Activated CD4-positive, alpha-beta T cell treated with anti-CD3 and anti-CD28 coated beads, Interleukin-2, amount 10 ng/mL, durations not matched to agents 24 days and 14 days (primary cell): ENCODE data around the gene SIRPA. TPM values are rescaled to one million over a fixed set of nuclear protein-coding genes. Genes with fewer than 3 reads are reported as not detected.
"Not testable (repeated sequence)": the region's sequence is repeated elsewhere in the genome, so short reads cannot be mapped to it uniquely, and the experiment has no call there.

Experiments used
- DNase-seq: peaks from one replicate; pipeline ENCODE4 v3.0.0; 2022
- H3K27ac Mint-ChIP-seq: one replicate; pipeline ENCODE4 v1.8.0; 2022; ENCODE audit warnings: mild to moderate bottlenecking, mixed read lengths
- H3K27me3 Mint-ChIP-seq: one replicate; pipeline ENCODE4 v1.8.0; 2022; ENCODE audit warnings: mixed read lengths
- H3K36me3 Mint-ChIP-seq: one replicate; pipeline ENCODE4 v1.8.0; 2022; ENCODE audit warnings: low read depth, mild to moderate bottlenecking, mixed read lengths
- H3K4me1 Mint-ChIP-seq: one replicate; pipeline ENCODE4 v1.8.0; 2021; ENCODE audit warnings: mixed read lengths
- H3K4me3 Mint-ChIP-seq: one replicate; pipeline ENCODE4 v1.8.0; 2022; ENCODE audit warnings: mild to moderate bottlenecking, moderate library complexity, mixed read lengths
- H3K9me3 Mint-ChIP-seq: one replicate; pipeline ENCODE4 v1.8.0; 2021; ENCODE audit warnings: mixed read lengths
- intact Hi-C: fragments of 100-400 bp; cut with micrococcal nuclease; formaldehyde crosslinking; loops from one replicate; pipeline ENCODE4 v1.15.1; 2023
- total RNA-seq: library from RNA; stranded (reverse); gene quantifications from 2 replicates; pipeline ENCODE4 v1.2.3, GENCODE V29; 2022

SIRPA gene
- total RNA-seq, 1 donor from 2014 or later, result 0.05 TPM

DNA sequence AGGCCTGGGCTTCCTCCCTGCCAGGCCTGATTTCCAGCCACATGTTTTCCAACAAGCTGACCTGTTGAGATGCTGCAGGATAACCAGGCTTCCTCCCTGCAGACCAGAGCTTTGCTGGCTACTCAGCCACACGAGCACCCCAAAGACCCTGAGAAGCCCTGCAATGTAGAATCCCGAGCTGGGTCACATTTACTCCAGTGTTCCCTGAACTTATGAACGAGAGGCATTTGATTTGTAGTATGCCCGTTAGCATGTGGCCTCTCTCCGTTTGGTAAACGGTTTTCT lies 4.0 kb downstream of the SIRPA start:
- Mint-ChIP-seq H3K27ac (no peak overlapping the region), H3K36me3 (no peaks in the 10 kb centered on the region), H3K4me3 (no peak overlapping the region), H3K27me3 (peaks cover 37% of the 10 kb centered on the region), H3K9me3 (no peaks in the 10 kb centered on the region), H3K4me1 (no peaks in the 10 kb centered on the region)
- intact Hi-C loops, result no loop called here
- DNase-seq, result no peak

DNA sequence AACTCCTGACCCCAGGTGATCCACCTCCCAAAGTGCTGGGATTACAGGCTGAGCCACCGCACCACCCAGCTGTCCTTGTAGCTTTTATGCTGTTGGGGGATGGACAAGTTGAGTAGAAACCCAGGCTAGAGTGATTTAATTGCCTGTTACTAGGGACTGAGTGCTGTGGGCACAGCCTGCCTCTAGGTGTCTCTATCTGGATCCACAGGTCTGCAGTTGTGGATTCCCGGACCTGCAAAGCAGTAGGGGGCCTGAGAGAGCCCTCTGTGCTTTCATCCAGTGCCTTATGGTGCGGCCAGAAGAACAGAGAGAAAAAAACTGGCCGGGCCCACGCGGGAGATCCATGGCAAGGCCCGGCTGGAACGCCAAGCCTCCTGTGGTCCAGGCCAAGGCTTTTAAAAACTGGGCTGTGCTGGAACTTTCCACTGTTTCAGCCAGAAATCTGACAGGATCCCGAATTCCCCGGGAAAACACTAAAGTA lies 5.2 kb downstream of the SIRPA start:
- Mint-ChIP-seq H3K9me3 (no peaks in the 10 kb centered on the region), H3K4me1 (no peaks in the 10 kb centered on the region), H3K36me3 (no peaks in the 10 kb centered on the region), H3K4me3 (no peak overlapping the region), H3K27me3 (peaks cover 35% of the 10 kb centered on the region), H3K27ac (no peak overlapping the region)
- intact Hi-C loops, result no loop called here
- no peak for DNase-seq

DNA sequence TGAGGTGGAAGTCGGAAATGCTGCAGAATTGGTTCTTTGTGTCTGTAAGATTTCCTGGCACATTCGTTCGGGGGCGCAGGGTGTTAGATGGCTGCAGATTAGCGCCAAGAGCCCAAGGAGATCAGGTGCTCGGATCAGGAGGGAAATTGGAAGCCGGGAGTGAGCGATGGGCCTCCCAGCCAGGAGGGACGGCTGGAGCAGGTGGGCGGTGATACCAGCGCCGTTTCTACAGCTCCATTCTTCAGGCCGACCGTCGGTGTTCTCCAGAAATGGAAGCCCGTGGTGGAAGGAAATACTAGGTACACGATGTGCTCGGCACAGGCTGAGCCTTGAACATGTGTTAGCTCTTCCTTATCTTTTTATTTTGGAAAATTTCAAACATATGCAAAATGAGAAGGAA lies 6.5 kb downstream of the SIRPA start:
- no peaks in the 10 kb centered on the region for H3K9me3 Mint-ChIP-seq
- intact Hi-C loops, result no loop called here
- peaks cover 23% of the 10 kb centered on the region for H3K27me3 Mint-ChIP-seq
- H3K36me3 Mint-ChIP-seq, result no peaks in the 10 kb centered on the region
- peaks cover 3% of the 10 kb centered on the region for H3K4me1 Mint-ChIP-seq
- no peak overlapping the region for H3K27ac Mint-ChIP-seq
- DNase-seq, result no peak
- H3K4me3 Mint-ChIP-seq, result no peak overlapping the region

DNA sequence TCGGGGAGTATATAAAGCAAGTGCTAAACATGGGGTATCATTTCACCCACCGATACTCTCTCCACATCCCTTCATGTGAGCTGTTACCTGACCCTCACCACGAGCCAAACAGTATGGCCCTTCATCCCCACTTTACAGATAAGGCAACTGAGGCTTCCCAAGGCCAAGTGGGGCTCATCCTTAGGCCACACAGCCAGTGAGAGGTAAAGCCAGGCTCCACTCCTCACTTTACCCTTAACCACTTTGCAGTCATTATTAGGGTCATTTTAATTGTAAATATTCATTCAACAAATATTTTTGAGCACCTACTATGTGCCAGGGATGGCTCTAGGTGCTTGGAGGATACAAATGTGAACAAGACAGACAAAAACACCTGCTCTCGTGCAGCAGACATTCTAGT lies 7.0 kb downstream of the SIRPA start:
- H3K4me3 Mint-ChIP-seq, result no peak overlapping the region
- intact Hi-C loops, result no loop called here
- H3K27ac Mint-ChIP-seq, result no peak overlapping the region
- H3K4me1 Mint-ChIP-seq, result peaks cover 3% of the 10 kb centered on the region
- H3K27me3 Mint-ChIP-seq, result peaks cover 18% of the 10 kb centered on the region
- H3K36me3 Mint-ChIP-seq, result no peaks in the 10 kb centered on the region
- no peaks in the 10 kb centered on the region for H3K9me3 Mint-ChIP-seq
- no peak for DNase-seq

DNA sequence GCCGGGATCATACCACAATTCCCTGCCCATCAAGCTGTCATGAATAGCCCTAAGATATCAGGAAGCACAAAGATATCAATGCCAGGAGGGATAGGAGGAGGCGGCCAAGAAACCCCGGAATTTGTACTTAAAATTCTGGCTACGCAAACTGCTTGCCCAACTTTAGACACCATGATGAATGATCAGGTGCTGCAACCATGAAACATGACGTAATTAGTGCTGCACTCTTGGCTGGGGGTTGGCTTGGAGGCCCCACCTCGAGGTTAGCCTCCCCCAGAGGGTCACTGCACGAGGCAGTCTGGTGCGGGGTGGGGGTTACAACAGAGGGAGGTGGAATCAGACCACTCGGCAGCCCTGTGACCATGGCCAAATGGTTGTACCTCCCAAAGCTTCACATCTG lies 8.9 kb downstream of the SIRPA start:
- Mint-ChIP-seq H3K4me3 (no peak overlapping the region), H3K27me3 (peaks cover 17% of the 10 kb centered on the region), H3K4me1 (peaks cover 3% of the 10 kb centered on the region), H3K36me3 (no peaks in the 10 kb centered on the region), H3K9me3 (no peaks in the 10 kb centered on the region), H3K27ac (no peak overlapping the region)
- DNase-seq, result no peak
- intact Hi-C loops, result no loop called here

DNA sequence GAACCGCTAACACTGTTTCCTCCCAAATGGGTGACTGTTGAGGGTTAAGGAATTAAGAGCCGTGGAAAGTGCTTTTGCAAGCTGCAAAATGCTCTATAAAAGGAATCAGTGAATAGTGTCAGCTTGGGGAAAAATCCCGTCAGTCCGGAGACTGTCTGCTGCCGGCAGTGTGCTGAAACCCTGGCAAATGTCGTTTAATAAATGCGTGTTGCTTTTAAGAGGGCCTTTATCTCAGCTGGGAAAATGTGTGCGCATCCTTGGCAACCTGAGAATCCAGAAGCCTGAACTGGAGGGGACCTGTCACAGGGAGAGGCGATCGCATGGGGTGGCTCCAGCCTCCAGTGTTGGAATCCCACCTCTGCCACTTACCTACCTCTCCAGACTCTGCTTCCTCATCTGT lies 9.8 kb downstream of the SIRPA start:
- Mint-ChIP-seq H3K4me3 (no peak overlapping the region), H3K36me3 (no peaks in the 10 kb centered on the region), H3K27ac (no peak overlapping the region), H3K9me3 (no peaks in the 10 kb centered on the region), H3K27me3 (peaks cover 12% of the 10 kb centered on the region), H3K4me1 (peaks cover 3% of the 10 kb centered on the region)
- intact Hi-C loops, result no loop called here
- DNase-seq, result no peak

DNA sequence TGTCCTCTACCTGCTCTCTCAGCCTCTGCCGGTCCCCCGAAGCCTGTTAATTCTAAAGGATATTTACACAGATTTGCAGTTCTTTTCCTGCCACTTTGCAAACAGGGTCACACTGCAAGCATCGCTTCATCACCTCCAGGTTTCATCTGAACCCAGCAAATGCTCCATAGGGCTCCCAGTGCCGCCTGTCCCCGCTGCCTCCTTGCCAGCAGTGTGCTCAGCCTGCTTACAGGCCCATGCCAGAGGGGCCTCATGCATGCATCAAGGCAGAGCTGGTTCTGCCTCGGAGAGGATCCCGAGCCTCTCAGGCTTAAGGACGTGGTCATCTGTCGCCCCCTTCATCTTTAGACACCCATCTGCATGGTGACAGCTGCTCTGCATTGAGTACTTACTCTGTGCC lies 10.5 kb downstream of the SIRPA start:
- Mint-ChIP-seq H3K27ac (no peak overlapping the region), H3K27me3 (peaks cover 14% of the 10 kb centered on the region), H3K9me3 (no peaks in the 10 kb centered on the region), H3K4me1 (peaks cover 3% of the 10 kb centered on the region), H3K4me3 (no peak overlapping the region), H3K36me3 (no peaks in the 10 kb centered on the region)
- intact Hi-C loops, result no loop called here
- DNase-seq, result no peak

DNA sequence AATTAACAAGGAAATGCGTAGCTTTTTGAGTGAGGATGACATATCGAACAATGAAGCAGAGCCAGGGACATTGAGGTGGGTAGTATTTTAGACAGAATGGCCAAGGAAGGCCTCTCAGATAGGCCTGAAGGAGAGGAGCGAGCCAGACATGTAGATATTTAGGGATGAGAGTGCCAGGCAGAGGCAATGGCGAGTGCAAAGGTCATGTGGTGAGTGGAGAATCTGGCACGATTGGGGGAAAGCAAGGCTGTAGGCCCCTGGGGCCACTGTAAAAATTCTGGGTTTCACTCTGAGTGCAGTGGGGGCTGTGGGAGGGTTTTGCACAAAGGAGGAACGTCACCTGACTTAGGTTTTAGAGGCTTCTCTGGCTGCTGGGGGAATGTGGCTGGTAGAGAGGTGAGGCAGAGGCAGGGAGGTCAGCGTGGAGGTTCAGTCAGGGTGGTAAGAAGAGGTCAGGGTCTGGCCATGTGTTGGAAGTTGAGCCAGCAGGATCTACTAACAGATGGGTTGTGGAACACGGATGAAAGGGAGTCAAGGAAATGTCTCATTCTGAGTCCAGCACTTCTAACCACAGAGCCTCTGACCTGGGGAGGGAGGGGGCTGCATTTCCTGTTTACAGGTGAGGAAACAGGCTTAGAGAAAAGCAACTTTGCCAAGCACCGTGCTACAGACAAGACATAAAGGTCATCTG lies 11.3 kb downstream of the SIRPA start:
- peaks cover 3% of the 10 kb centered on the region for H3K4me1 Mint-ChIP-seq
- no peak overlapping the region for H3K4me3 Mint-ChIP-seq
- DNase-seq, result no peak
- intact Hi-C loops, result no loop called here
- H3K36me3 Mint-ChIP-seq, result no peaks in the 10 kb centered on the region
- H3K9me3 Mint-ChIP-seq, result no peaks in the 10 kb centered on the region
- peaks cover 12% of the 10 kb centered on the region for H3K27me3 Mint-ChIP-seq
- H3K27ac Mint-ChIP-seq, result no peak overlapping the region

DNA sequence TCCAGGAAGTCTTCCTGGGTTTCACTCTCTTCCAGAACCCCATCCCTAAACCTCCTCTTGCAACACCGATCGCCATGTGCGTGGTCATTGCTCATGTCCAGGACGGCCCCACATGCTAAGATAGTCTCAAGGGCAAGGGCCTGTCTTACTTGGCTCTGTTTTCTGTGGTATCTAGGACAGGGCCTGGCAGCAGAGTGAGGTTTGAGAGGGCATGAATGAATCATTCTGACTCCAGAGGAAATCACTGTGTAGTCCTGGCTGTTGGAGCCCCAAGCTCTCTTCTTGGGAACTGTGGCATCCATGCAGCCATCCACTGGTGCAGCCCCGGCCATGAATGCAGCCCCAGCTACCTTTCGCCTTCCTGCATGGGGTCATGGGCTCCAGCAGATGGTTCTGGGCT lies 12.4 kb downstream of the SIRPA start:
- H3K4me3 Mint-ChIP-seq, result no peak overlapping the region
- H3K27ac Mint-ChIP-seq, result no peak overlapping the region
- intact Hi-C loops, result no loop called here

DNA sequence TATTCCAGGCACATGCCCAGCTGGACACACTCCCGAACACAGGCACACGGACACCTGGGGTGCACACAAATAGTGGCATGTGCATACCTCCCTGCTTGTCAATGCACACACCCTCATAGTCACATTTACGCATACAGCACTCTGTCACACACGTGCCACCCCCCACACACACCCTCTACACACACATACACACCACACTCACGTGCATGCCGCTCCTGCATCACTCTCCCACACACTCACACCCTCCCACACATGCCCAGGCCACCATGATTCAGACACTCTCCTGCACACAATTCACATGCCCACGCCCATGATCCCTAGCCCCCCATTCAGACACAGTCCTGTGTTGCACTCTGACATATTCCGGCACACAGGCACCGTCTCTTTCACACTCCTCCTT lies 13.0 kb downstream of the SIRPA start:
- H3K27ac Mint-ChIP-seq, result no peak overlapping the region
- H3K4me1 Mint-ChIP-seq, result peaks cover 3% of the 10 kb centered on the region
- H3K36me3 Mint-ChIP-seq, result no peaks in the 10 kb centered on the region
- H3K4me3 Mint-ChIP-seq, result no peak overlapping the region
- H3K27me3 Mint-ChIP-seq, result peaks cover 11% of the 10 kb centered on the region
- intact Hi-C loops, result no loop called here
- no peak for DNase-seq
- no peaks in the 10 kb centered on the region for H3K9me3 Mint-ChIP-seq

More for the DNA sequence above, 12.4 kb downstream of the SIRPA start:
- peaks cover 3% of the 10 kb centered on the region for H3K4me1 Mint-ChIP-seq
- DNase-seq, result no peak
- H3K36me3 Mint-ChIP-seq, result no peaks in the 10 kb centered on the region
- H3K27me3 Mint-ChIP-seq, result peaks cover 11% of the 10 kb centered on the region
- H3K9me3 Mint-ChIP-seq, result no peaks in the 10 kb centered on the region

DNA sequence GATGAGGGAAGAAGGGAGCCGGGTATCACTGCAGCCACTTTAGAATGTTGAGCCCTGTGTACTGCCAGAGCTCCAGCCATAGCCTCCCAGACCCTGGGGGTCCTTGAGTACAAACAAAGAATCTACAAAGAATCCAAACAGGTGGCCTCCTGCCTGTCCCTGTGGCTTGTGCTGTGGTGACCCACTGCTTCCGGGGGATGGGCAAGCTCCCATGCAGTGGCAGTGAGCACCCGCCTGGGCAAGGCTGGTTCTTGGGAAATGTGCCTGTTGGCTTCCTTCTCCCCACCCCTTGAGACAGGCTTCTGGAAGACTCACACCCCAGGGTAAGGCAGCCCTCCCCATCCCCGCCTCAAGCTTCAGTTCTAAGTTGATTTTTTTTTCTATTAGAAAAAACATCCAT lies 13.9 kb downstream of the SIRPA start:
- Mint-ChIP-seq H3K9me3 (no peaks in the 10 kb centered on the region), H3K27ac (no peak overlapping the region), H3K36me3 (no peaks in the 10 kb centered on the region), H3K27me3 (peaks cover 11% of the 10 kb centered on the region), H3K4me1 (peaks cover 3% of the 10 kb centered on the region), H3K4me3 (no peak overlapping the region)
- intact Hi-C loops, result no loop called here
- DNase-seq, result no peak

DNA sequence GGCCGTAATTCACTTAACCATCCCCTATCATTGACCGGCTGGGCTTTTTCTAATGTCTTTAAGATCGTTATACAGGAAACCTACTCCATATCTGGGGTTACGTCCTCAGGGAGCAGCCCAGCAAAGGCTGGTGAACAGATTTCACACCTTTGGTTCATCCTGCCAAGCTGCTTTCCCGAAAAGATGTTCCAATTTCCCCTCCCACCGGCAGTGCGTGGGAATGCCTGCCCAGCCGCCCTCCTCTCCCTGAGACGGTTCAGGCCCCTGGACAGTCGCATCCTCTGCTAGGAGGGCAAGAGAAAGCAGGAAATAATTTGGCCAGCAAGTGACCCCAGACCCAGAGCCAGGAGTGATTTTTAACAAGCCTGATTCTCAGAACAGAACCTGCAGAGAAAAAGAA lies 16.3 kb downstream of the SIRPA start:
- intact Hi-C loops, result no loop called here
- peaks cover 2% of the 10 kb centered on the region for H3K4me1 Mint-ChIP-seq
- no peak overlapping the region for H3K4me3 Mint-ChIP-seq
- H3K9me3 Mint-ChIP-seq, result no peaks in the 10 kb centered on the region
- no peak for DNase-seq
- peaks cover 11% of the 10 kb centered on the region for H3K27me3 Mint-ChIP-seq
- H3K36me3 Mint-ChIP-seq, result no peaks in the 10 kb centered on the region
- no peak overlapping the region for H3K27ac Mint-ChIP-seq

DNA sequence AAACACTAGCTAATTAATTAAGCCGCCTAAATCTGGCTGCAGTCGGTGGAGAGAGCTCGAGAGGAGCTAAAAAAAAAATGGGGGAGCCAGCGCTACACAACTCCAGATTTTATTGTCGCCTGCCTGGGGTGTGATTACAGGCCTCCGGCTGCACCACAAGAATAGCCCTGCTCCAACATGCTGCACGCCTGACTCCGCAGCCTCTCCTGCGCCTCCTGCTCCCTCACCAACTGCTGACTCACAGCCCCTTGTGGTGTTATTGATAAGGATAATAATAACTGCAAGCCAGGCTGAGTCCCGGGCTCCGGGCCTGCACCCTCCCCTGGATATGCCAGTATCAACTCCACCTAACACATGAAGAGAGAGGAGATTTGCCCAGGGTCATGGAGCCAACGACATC lies 16.8 kb downstream of the SIRPA start:
- no peaks in the 10 kb centered on the region for H3K36me3 Mint-ChIP-seq
- no peak overlapping the region for H3K27ac Mint-ChIP-seq
- no peaks in the 10 kb centered on the region for H3K4me1 Mint-ChIP-seq
- no peak for DNase-seq
- H3K27me3 Mint-ChIP-seq, result peaks cover 11% of the 10 kb centered on the region
- no peaks in the 10 kb centered on the region for H3K9me3 Mint-ChIP-seq
- no peak overlapping the region for H3K4me3 Mint-ChIP-seq
- intact Hi-C loops, result no loop called here

DNA sequence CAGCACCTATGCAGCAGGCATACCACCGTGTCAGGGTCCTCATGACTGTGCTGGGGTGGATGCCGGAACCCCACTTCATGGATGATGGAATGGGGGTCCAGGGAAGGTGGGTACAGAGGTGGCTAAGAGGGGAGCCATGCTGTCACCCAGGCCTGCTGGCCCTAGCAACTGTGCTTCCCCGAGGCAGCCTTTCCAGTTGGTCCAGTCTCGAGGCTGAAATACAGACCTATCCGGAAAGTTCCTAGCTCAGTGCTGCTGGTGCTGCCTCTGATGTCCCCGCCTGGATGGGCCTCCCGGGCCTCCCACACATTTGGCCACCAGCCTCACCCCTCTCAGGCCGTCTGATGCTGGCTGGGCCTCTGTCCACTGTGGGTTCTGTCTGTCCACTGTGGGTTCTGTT lies 17.4 kb downstream of the SIRPA start:
- no peak overlapping the region for H3K27ac Mint-ChIP-seq
- H3K4me3 Mint-ChIP-seq, result no peak overlapping the region
- intact Hi-C loops, result no loop called here
- H3K36me3 Mint-ChIP-seq, result no peaks in the 10 kb centered on the region
- DNase-seq, result no peak
- peaks cover 11% of the 10 kb centered on the region for H3K27me3 Mint-ChIP-seq
- H3K4me1 Mint-ChIP-seq, result no peaks in the 10 kb centered on the region
- H3K9me3 Mint-ChIP-seq, result no peaks in the 10 kb centered on the region

DNA sequence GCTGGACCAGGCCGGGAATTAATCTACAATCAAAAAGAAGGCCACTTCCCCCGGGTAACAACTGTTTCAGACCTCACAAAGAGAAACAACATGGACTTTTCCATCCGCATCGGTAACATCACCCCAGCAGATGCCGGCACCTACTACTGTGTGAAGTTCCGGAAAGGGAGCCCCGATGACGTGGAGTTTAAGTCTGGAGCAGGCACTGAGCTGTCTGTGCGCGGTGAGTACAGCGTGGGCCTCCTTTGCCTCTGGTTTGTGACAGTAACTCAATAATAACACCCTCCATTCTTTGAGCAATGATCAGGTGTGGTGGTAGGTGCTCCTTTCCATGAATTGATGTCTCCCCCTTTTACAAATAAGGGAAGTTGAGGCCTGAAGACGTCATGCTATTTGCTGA lies 20.0 kb downstream of the SIRPA start:
- intact Hi-C loops, H3K4me3 Mint-ChIP-seq, DNase-seq, H3K27me3 Mint-ChIP-seq, H3K4me1 Mint-ChIP-seq, H3K27ac Mint-ChIP-seq, H3K9me3 Mint-ChIP-seq, H3K36me3 Mint-ChIP-seq: not testable (repeated sequence)
